Superior temporal gyrus (tissue), 1 donor: ENCODE data around the gene CACNG5.
"Not testable (repeated sequence)": the region's sequence is repeated elsewhere in the genome, so short reads cannot be mapped to it uniquely, and the experiment has no call there.

Source experiments
- DNase-seq: peaks from one replicate; pipeline ENCODE4 v3.0.0-alpha.2; 2016; ENCODE audit errors: extremely low spot score

The CACNG5 gene

GRCh38 chr17:66849851-66850580 is 15.1 kb downstream of the CACNG5 start:
- DNase-seq, result no peak

- DNase-seq, result no peak
Measured at GRCh38 chr17:66850692-66851091, 15.8 kb downstream of the CACNG5 start.

- no peak for DNase-seq
Measured at GRCh38 chr17:66855204-66855603, 20.3 kb downstream of the CACNG5 start.

DNA sequence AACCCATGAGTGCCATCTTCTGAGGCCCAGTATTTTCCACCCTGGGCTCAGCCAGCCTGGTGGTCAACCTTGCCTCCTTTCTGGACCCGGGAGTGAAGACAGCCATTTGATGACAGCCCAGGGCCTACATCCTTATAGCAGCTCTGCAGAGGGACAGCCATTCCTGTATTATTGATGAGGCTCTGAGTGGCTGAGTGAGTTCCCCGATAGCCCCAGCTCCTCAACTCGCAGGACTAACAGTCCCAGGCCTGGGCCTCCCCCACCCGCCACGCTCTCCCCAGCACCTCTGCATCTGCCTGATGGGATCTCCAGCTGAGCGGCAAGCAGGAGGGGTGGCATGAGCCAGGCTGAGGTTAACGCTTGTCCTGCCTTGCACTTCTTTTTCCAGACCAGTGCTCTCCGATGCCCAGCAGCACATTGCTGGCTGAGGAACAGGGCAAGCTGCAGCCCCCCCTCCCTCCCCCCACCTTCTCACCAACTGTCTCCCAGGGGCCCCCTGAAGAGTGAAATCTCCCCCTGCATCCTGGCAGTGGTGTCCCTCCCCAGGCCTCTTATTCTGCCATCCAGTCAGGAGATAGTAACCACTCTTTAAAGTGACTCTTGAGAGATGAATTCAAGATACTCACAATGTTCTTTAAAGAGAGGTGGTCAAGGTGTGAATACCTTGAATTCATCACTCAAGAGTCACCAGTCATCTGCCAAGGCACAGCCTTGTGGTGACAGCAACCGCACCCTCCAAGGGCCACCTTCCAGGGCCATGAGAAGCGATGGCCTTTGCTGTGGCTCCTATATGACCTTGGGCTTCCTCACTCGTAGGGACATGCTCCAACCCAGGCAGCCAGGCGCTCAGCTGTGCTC is 23.5 kb downstream of the CACNG5 start:
- DNase-seq, result no peak

DNA sequence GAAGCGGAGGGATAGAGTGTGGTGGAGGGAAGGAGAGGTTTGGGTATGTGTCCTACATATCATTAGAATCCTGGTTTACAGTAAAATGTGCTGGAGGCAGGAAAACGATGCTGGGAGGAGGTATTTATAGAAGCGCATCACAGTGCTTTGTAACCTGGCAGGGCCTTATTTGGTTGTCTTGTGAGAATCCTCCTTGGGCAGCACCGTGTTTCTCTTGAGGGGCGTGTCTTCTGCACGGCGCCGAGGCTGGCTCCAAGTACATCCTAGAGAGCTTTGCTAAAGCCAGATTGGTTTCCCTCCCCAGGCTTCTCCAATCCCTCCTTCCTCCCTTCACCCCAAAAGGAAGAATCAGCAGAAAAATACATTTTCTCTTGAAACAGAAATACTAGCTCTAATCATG is 24.4 kb downstream of the CACNG5 start:
- DNase-seq, result no peak

- no peak for DNase-seq
Measured at GRCh38 chr17:66860204-66860603, 25.3 kb downstream of the CACNG5 start.

DNA sequence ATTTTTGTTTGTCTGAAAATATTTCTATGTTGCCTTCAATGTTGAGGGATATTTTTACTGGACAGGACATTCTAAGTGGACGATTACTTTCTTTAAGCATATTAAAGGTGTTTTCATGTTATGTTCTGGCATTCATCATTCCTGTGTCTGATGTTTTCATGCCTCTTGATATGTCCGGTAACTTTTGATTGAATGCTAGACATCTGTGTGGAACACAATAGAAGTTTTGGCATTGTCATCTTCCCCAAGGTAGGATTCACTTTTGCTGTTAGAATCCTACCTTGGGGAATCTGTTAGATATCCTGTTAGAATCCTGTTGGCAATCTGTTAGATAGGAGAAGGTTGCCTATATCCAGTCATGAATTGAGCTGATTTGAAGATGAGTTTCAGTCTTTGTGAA is 28.9 kb downstream of the CACNG5 start:
- DNase-seq, result no peak

DNA sequence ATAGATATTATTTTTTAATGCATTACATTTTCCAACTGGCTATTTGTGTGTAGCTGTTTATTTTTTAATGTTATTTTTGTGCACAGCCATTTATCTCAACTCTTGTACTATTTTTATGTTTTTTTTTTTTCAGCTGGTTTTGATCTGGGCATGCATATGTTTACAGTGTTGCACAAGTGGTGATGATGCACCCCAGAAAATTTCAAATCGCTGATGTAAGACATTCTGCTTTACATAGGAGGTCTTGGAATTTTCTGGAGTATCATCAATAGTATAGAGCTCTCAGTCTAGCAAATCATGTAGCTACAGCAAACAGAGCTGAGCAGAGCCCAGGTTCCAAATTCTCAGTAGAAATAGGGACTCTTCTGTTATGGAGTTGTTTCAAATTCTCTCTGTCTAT is 30.2 kb downstream of the CACNG5 start:
- DNase-seq, result no peak

- DNase-seq, result no peak
Measured at GRCh38 chr17:66873962-66874361, 39.0 kb downstream of the CACNG5 start.

GRCh38 chr17:66884931-66885330 is 50.0 kb downstream of the CACNG5 start:
- no peak for DNase-seq

- no peak for DNase-seq
Measured at GRCh38 chr17:66885417-66885816, 50.5 kb downstream of the CACNG5 start.

- DNase-seq, result no peak
Measured at GRCh38 chr17:66889480-66890230, 54.7 kb downstream of the CACNG5 start.

GRCh38 chr17:66892246-66892645 is 57.3 kb downstream of the CACNG5 start:
- DNase-seq, result no peak

DNA sequence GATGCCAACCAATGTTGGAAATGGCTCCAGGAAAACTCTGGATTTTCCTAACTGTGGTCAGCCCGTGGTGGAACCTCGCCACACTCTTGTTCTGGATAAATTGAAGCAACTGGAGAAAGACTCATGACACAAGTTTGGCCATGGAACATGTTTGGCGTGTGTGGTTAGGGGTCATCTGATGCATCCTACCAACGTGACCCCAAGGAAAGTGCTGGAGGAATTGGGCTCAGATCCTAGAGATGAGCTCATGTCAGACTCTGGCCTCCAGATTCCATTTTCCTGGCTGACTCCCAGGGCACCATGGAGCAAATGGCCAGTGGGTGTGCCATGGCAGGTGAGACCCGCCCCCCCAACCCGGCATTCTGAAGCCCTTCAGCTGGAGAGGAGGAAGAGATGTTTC is 58.5 kb downstream of the CACNG5 start:
- DNase-seq, result no peak

DNA sequence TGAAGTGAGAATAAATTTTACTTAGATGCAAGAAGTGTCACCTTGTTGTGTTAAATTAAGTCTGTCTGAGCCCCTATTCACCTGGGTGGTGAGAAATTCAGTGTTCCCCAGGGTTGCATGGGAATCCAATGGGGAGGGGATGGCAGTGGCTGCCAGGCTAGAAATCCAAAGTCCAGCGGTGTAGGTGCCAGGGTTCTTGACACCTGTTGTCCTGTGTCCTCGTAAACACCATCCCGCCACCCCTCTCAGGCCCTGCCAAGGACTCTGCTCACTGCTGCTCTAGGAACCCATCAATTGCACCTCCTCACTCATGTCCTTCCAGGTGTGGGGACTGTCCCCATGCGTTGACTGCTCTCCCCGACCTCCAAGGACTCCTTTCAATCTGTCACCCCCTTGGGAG is 58.9 kb downstream of the CACNG5 start:
- DNase-seq, result no peak

DNA sequence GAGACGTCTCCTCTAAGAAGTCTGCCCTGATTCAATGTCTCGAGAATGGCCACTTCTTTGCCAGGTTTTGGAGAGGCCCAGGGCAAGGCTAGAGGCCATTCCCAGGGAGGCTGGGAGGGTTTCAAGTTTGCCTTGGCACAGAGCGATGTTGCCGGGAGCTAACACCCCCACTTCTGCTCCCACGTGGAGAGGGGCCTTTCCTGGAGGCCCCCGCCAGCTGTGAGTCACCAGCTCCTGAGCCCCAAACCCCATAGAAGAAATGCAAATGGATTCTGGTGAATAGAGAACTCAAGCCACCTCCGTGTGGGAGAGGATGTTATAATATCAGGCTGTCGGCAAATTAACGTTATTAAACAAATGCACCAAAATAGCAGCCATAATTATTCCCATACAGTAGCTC is 62.2 kb downstream of the CACNG5 start:
- no peak for DNase-seq

- DNase-seq, result no peak
Measured at GRCh38 chr17:66898536-66898935, 63.6 kb downstream of the CACNG5 start.

DNA sequence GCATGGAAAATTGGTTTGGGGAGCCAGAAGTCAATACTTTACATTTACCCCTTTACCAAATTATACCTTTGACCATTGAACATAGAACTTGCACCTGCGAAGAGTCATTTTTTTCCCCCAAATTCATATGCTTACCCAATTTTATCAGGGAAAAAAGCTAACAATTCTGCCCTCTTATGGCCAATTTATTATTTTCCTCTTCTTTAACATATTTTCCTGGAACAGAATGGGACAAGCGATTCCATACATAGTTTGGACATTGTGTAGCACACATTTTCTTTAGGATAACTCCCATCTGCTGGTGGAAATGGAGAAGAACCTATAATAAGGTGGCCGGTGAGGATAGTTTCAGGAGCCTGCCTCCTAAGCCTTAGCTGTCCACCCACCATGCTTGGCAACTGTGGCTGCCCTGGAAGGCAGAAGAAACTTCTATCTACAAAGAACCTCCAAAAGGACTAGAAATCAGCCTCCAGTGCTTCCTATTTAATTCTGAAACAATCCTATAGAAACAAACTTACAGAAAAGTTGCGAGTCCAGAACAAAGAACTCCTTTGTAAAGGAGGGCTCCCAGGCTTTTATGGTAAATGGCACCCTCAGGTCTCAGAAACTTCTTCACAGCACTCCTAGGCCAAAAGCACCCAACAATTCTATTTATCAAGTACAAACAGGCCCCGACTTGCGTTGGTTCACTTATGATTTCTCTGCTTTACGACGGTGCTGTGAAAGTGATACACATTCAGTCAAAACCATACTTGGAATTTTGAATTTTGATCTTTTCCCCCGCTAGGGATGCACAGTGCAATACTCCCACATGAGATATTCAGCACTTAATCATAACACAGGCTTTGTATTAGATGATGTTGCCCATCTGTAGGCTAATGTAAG is 65.5 kb downstream of the CACNG5 start:
- DNase-seq, result peak; percentile 75

- not testable (repeated sequence) for DNase-seq
Measured at GRCh38 chr17:66903296-66903695, 68.4 kb downstream of the CACNG5 start.

GRCh38 chr17:66903781-66904180 is 68.9 kb downstream of the CACNG5 start:
- DNase-seq, result no peak
